Gastroesophageal sphincter (tissue), 4 donors: Measurements from ENCODE around the gene TET3. TPM values are rescaled to one million over a fixed set of nuclear protein-coding genes. Genes with fewer than 3 reads are reported as not detected.
A peak's percentile ranks its signal among the peaks of the same experiment; 100 is the strongest.

Source experiments
- ATAC-seq: fragments of 150-250 bp; one replicate; pipeline ENCODE4 v1.9.1; 2016; ENCODE audit warnings: mild to moderate bottlenecking, moderate library complexity
- H3K27ac ChIP-seq, 4 donors: fragments of 200-600 bp; sonication (generic) in 3 of 4; 1 replicate in 3 of 4; 2 replicates in 1 of 4; pipeline ENCODE4 v1.5.1; 2016 to 2019
- H3K27me3 ChIP-seq: fragments of 200-600 bp; sonication (generic); one replicate; pipeline ENCODE4 v1.5.1; 2019
- H3K36me3 ChIP-seq, 2 donors: fragments of 200-600 bp; sonication (generic); one replicate each; pipeline ENCODE4 v1.5.1; 2019; ENCODE audit warnings: control low read depth in 1 of 2
- H3K4me1 ChIP-seq, 3 donors: fragments of 200-600 bp; sonication (generic); 1 replicate in 2 of 3; 2 replicates in 1 of 3; pipeline ENCODE4 v1.5.1; 2016 to 2019; ENCODE audit warnings: control low read depth in 2 of 3
- H3K4me3 ChIP-seq, 2 donors: fragments of 200-600 bp; sonication (generic); one replicate each; pipeline ENCODE4 v1.5.1; 2019; ENCODE audit warnings: mild to moderate bottlenecking in 1 of 2, moderate library complexity in 1 of 2
- H3K9me3 ChIP-seq, 3 donors: fragments of 200-600 bp; sonication (generic); one replicate each; pipeline ENCODE4 v1.5.1; 2017 to 2019; ENCODE audit warnings: control low read depth in 2 of 3
- CTCF ChIP-seq, 4 experiments: fragments of 200-600 bp in 2 of 4; fragments of 450-650 bp in 2 of 4; sonication (generic) in 1 of 4; IDR thresholded peaks; one replicate each; pipeline ENCODE4 v1.5.1; 2017 to 2019; ENCODE audit warnings: antibody characterized with exemption in 4 of 4, mild to moderate bottlenecking in 2 of 4, moderate library complexity in 2 of 4
- EP300 ChIP-seq: sonication (generic); formaldehyde crosslinking; IDR thresholded peaks from one replicate; pipeline ENCODE4 v1.6.1; 2017; ENCODE audit warnings: antibody characterized with exemption, mild to moderate bottlenecking
- POLR2A ChIP-seq, 2 donors: fragments of 450-650 bp; IDR thresholded peaks; one replicate each; pipeline ENCODE4 v1.6.1; 2017; ENCODE audit warnings: antibody characterized with exemption in 2 of 2, mild to moderate bottlenecking in 2 of 2, moderate library complexity in 1 of 2
- POLR2AphosphoS5 ChIP-seq: sonication (generic); formaldehyde crosslinking; IDR thresholded peaks from one replicate; pipeline ENCODE4 v1.6.1; 2017; ENCODE audit warnings: antibody characterized with exemption
- WGBS, 2 donors: methylation state at CpG; one replicate each; pipeline ENCODE4 v1.1.5; 2018; ENCODE audit warnings: low coverage in 1 of 2; 5-methylcytosine and 5-hydroxymethylcytosine counted together
- total RNA-seq, 4 donors: library from RNA; depleted of rRNA; stranded (reverse); fragments of >200 nt; gene quantifications; one replicate each; pipeline ENCODE4 v1.1.0, GENCODE V29; 2016

TET3 gene
- total RNA-seq, 4 donors from 2014 or later = 3.3 to 8.9 (median 5.8) TPM

- Histone ChIP-seq H3K36me3 (no peaks in the 10 kb centered on the region), H3K4me3 (no peak overlapping the region), H3K27me3 (no peaks in the 10 kb centered on the region), H3K9me3 (no peaks in the 10 kb centered on the region), H3K27ac (no peak overlapping the region), H3K4me1 (peaks cover 0 to 6% (median 1%) of the 10 kb centered on the region in 3 donors)
- TF ChIP-seq POLR2AphosphoS5 (no peak), CTCF (IDR thresholded peaks at IDR 0.05) (no peak), POLR2A (IDR thresholded peaks at IDR 0.05) (no peak), EP300 (no peak)
- 100% methylated on average over 1 of the region's 3 CpGs for WGBS, 2 donors
- ATAC-seq = no peak
Observed at GRCh38 chr2:74014813-74015212, 30.1 kb downstream of the TET3 start.

- Histone ChIP-seq H3K9me3 (no peaks in the 10 kb centered on the region), H3K36me3 (no peaks in the 10 kb centered on the region), H3K27me3 (no peaks in the 10 kb centered on the region), H3K4me3 (no peak overlapping the region), H3K4me1 (peaks cover 0 to 11% (median 0%) of the 10 kb centered on the region in 3 donors), H3K27ac (no peak overlapping the region)
- no peak for ATAC-seq
- no peak for TF ChIP-seq CTCF (IDR thresholded peaks at IDR 0.05)
- no peak for TF ChIP-seq POLR2AphosphoS5
- no peak for TF ChIP-seq EP300
- no peak for TF ChIP-seq POLR2A (IDR thresholded peaks at IDR 0.05)
- WGBS, 2 donors = 96 to 100% methylated on average over 2 to 3 of the region's 3 CpGs
Observed at GRCh38 chr2:74017223-74017622, 32.5 kb downstream of the TET3 start.

GRCh38 chr2:74019516-74019915 is 34.8 kb downstream of the TET3 start:
- H3K4me3 ChIP-seq = no peak overlapping the region
- ATAC-seq = no peak
- H3K27ac ChIP-seq = no peak overlapping the region
- H3K36me3 ChIP-seq = no peaks in the 10 kb centered on the region
- H3K4me1 ChIP-seq = peaks cover 0 to 11% (median 0%) of the 10 kb centered on the region in 3 donors
- WGBS, 2 donors = 60 to 75% methylated on average over 2 of the region's 5 CpGs
- no peaks in the 10 kb centered on the region for H3K27me3 ChIP-seq
- TF ChIP-seq CTCF (IDR thresholded peaks at IDR 0.05) (no peak), POLR2AphosphoS5 (no peak), EP300 (no peak), POLR2A (IDR thresholded peaks at IDR 0.05) (no peak)
- H3K9me3 ChIP-seq = no peaks in the 10 kb centered on the region

- Histone ChIP-seq H3K27me3 (no peaks in the 10 kb centered on the region), H3K27ac (no peak overlapping the region), H3K36me3 (no peaks in the 10 kb centered on the region), H3K9me3 (no peaks in the 10 kb centered on the region), H3K4me3 (no peak overlapping the region), H3K4me1 (peaks cover 0 to 11% (median 0%) of the 10 kb centered on the region in 3 donors)
- peak; percentile 50 for ATAC-seq
- WGBS, 2 donors = 85 to 91% methylated on average over 3 to 4 of the region's 9 CpGs
- TF ChIP-seq CTCF (IDR thresholded peaks at IDR 0.05) = no peak
- TF ChIP-seq POLR2AphosphoS5 = no peak
- no peak for TF ChIP-seq POLR2A (IDR thresholded peaks at IDR 0.05)
- no peak for TF ChIP-seq EP300
Observed at GRCh38 chr2:74020702-74021406, 36.1 kb downstream of the TET3 start.

- H3K9me3 ChIP-seq = no peaks in the 10 kb centered on the region
- H3K4me1 ChIP-seq = peaks cover 0 to 11% (median 0%) of the 10 kb centered on the region in 3 donors
- H3K4me3 ChIP-seq = no peak overlapping the region
- H3K27me3 ChIP-seq = no peaks in the 10 kb centered on the region
- no peak for ATAC-seq
- WGBS, 2 donors = 81% methylated on average over 3 of the region's 5 CpGs; no CpG with 5 or more reads in 1 of the 2 donors
- TF ChIP-seq EP300 = no peak
- no peaks in the 10 kb centered on the region for H3K36me3 ChIP-seq
- no peak overlapping the region for H3K27ac ChIP-seq
Observed at GRCh38 chr2:74021407-74021755, 36.7 kb downstream of the TET3 start.
